SIG-M5 (cell line): Measurements from ENCODE around the gene CEP128.

Experiments
- DNase-seq: peaks from one replicate; lab custom pipeline; 2025; lab: John Stamatoyannopoulos, UW

CEP128 gene

DNA sequence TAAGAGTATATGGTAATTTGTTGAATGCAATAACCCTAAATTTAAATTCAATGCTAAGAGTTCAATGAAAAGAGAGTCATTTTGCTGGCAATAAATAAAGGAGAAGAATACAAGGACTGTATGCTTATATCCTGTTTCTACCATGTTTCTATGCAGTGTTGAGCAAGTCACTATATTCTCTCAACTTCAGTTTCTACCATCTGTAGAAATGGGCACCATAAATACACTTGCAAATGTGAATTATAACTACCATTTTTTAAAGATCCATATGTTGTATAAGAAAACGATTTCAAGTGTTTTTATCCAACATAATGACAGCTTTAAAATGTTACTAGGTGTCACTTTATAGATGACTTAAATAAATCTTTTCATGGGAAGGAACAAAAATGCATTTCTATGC is 170.3 kb downstream of the CEP128 start:
- DNase-seq = no peak

DNA sequence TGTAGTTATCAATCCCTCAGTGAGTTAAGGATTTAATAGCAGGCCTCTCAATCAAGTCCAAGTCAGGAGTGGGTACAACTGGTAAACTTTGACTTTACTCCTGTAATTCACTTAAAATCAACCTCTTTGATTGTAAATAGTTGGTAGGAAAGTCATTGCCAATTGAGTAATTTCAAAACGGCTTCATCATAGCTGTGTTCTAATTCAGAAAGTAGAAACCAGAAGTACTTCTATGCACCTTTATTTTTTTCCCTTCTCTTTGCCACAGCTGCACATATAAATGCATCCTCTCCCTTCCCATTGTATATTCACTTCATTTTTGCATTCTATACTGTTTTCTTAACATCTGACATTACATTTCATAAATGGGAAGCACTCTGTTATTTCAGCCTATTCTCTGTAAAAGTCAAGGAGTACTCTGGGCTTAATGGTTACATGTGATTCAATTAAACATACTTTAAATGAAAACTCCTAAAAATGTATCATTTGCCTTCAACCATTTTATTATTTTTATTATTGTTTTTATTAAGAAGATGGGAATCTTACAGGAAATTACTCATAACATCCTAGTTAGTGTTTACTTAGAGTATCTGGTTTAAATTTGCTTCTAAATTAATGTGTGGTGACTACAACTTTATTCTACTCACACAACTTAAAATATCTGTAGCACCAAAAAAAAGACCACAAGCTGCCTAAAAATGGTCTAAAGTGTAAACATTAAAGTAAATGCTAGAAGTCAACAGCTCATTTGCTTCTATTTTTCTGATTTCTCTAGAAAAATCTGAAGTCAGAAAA is 171.2 kb downstream of the CEP128 start:
- no peak for DNase-seq

DNA sequence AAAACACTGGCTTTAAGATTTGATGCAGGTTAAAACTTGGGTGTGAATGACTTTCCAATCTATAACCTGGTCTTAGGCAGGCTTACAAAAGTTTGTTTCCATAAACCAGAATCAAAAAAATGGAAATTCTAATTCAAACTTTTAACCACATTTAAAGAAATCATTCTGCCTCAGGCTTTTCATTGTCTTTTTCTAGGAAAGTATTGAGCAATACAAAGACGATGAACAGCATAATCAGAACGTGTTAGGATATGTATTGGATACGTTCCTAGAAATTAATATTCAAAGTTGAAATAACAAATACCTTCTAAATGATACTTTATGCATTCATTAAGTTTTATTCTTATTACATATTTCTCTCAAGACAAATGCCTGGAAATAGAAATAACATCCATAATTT is 172.9 kb downstream of the CEP128 start:
- no peak for DNase-seq

DNA sequence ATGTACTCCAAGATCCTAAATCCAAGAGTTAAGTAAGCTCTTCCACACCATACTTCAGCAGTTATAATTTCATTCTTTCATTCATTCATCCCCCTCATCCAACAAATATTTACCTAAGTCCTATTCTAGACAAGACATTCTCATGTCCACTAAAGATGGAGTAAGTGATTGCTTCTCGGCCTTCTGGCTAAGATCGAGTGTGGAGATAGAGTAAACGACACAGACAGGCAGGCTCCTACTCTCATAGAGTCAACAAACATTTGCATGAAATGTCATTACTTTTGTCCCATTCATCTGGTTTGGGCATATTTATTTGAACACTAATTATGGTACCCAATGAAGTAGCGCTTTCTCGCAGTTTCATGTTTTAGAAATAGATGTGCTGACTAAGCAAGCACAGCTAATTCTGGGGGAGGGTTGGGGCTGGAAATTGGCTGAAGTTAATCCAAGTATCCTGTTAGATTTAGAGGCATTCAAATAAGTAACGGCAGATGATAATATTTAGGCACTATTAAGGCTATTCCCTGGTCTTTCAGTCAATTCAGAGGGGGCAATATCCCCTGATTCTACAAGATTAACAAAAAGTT is 176.5 kb downstream of the CEP128 start:
- DNase-seq = no peak

DNA sequence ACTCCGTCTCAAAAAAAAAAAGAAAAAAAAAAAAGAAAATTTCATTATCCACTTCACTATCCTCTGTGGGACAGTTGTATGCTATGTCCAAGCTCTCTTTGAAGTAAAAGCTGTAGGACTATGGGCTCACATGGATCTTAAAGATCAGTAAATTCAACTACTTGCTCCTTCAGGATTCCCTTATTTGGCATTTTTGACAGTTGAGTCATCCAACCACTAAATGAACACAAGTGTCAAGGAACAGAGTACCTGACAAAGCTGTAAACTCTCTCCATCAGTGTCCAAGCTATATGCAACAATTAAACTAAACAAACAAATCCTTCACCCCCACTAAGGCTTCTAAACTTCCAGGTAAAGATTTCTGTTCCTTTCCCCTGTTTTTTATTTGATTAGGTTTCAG is 177.0 kb downstream of the CEP128 start:
- DNase-seq = no peak

DNA sequence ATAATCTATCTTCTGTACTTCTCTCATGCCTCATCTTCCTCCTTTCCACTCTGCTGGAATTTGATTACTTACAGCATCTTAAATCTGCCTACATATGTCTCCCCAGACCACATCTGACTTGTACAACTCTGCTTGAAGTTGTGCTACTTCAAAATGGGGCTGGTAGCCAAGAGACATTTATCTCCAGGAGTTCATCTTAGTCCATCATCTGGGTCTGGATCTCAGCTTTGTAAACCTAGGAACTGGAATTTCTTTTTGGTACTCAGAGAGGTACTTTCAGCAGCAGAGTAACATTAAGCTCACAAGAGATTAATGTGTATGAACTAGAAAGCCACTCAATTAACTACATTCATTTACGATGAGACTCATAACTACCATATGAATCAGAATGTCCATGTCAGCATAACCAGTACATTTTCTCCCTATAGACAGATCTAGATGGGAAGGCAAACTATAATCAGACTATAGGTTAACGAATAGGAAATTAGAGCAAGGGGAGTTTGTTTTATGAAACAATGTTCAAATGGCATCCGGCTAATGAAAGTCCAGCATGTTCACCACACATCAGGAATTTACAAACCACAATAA is 178.8 kb downstream of the CEP128 start:
- DNase-seq = no peak

DNA sequence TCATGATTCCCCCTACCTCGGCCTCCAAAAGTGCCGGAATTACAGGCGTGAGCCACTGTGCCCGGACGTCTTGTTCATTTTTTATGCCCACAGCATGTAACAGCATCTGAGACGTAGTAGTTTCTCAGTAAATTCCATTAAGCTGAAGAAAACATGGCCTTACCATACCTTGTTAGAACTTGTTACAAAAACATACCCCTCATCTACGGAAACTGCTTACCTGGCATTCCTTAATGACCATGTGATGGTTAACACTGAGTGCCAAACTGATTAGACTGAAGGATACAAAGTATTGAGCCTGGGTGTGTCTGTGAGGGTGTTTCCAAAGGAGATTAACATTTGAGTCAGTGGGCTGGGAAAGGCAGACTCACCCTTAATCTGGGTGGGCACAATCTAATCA is 186.8 kb downstream of the CEP128 start:
- DNase-seq = no peak

DNA sequence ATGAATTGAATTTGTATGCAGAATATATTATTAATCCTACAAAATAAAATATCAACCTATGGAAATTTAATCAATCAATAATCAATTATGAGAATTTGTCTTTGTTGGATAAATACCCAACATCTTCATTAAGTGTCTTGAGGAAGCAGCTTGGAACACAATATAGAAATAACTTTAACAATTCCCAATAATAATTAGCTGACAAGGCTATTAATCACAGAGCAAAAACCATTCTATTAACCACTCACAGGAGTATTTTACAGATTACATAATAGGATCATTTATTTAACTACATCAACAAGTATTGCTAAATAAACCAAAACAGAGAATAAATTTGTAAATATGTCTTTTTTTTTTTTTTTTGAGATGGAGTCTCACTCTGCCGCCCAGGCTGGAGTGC is 190.3 kb downstream of the CEP128 start:
- no peak for DNase-seq

DNA sequence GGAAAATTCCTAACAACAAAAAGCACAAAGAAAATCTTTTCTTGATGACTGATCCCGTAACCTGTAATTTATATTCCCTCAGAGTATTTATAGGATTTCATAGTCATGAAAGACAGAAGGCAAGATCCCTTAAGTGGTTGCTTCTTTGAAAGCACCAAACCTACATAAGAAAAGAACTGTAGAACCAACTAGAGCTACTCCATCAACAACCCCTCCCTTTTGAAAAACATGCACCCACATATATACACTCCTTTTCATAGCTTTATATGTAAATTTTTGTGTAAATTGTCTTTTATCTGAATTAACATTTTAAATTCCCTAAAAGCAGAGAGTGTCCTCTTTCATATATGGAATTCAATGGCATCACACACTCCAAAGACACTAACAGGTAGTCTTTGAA is 215.3 kb downstream of the CEP128 start:
- DNase-seq = no peak

DNA sequence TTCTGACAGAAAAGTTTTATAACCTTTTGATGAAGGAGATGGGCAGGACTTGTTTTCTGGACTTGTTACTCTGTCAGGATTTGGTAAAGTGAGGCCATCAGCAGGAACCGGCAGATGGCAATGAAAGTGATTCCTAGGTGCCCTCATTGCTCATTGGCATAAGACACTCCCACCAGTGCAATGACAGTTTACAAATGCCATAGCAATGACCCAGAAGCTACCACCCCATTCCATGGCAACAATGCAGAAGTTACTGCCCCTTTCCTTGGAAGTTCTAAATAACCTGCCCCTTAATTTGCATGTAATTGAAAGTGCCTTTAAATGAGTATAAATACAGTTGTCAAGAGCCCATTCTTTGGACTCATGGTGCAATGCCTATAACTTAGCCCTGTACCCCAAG is 222.6 kb downstream of the CEP128 start:
- no peak for DNase-seq

DNA sequence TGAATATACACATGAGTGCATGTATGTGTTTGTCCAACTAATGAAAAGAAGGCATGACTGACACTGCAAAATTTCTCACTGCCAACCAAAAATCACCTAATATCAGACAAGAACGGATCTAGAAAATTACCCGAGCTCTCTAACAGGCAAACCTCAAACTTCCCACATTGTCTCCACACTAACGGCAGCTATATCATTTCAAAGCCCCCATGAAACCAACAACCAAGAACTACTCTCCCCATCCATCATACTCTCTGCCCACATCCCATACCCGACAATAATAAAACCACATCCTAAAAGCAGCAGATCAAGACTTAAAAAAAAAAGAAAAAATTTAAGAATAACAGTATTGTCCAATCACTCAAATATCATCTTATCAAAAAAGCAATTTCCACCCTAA is 227.1 kb downstream of the CEP128 start:
- DNase-seq = no peak

DNA sequence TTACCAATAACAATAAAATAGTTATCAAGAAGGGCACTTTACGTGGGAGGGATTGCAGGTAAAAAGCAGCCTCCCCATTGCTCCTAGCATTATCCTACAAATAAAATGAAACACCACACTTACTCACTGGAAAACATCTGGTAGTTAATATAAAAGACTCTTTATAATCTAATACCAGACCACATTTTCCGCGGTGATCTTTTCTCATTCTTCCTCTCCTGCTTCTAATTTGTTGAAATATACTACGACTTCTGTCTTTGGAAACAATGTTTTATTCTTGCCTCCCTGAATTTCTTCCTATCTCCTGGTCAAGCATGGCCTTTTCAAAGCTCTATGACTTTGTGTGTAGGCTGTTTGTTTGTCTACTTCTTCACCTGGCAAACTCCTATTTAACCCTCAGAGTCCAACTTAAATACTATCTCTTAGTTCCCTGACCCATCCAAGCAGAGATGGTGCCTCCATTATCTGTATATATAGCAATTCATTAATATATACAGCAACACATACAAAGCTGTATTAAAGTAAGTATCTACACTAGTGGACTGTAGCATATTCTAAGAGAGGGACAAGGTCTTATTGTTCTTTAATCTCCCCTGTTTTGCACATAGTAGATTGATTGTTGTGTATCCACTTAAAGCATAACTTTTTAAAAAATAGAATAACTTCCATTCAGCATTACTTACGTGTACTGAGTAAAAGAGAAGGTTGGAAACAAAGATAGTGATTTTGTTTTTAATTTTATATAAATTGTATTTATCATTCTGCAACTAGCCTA is 228.3 kb downstream of the CEP128 start:
- no peak for DNase-seq

DNA sequence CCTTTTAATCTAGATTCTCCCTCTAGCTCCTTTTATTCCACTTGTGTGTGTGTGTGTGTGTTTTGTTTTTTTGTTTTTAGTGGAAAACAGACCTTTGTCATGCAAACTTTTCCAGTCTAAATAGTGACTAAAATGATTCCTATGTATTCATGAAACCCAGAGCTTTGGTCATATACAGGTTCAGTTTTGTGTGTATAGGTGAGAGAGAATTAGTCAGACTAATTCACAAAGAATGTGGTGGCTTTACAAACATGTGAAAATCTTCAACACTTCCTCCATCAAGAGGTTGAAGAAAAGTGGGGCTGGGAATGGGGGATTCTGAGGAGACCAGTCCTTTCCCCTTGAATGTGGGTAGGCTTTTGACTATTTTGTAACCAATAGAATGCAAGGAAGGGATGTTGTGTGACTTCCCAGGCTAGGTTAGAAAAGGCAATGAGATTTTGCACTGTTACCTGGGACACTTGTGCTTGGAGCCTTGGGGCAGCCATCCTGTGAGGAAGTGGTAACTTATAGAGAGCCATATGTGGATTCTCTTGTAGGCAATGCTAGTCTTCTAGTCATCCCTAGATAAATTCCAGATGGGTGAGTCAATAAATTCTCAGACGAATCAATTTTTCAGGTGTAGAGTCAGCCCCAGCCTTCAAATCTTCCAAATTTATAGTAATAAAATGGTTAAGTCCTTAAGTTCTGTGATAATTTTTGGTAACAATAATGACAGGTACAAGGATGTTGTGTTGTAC is 236.1 kb downstream of the CEP128 start:
- DNase-seq = no peak

DNA sequence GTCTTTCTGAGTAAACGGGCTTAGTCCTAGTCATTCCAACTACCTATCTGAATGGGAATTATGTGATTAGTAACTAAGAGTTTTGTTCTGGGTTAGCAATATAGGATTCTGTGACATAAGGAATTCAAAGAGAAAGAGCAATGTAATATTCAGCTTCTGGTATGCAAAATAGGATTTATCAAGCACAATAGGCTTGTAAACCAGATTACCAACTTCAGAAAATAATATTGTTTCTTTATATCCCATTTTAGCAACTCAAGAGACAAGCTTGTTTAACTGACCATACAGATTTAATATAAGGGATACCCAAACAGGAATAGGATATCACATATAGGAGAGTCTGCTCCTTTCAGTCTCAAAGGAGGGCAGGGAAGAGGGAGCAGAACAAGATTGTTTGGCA is 240.9 kb downstream of the CEP128 start:
- DNase-seq = no peak

DNA sequence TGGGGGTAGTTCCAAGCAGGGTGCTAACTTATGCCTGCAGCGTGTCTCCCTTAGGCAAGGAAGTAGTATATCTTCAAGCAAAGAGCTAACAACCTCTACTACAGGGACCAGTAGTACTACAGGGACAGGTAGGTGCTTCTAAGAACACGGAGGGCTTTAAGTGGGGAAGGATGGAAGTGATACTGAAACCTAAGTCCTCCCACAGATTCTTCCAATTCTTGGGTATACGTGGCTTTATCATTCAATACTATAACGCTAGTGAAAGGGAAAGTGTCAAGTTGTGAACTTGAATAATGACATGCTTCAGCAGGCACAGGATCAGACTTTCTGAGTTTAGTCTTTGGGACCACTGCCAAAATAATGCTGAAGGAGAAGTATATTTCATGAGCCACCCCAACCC is 241.7 kb downstream of the CEP128 start:
- DNase-seq = no peak

DNA sequence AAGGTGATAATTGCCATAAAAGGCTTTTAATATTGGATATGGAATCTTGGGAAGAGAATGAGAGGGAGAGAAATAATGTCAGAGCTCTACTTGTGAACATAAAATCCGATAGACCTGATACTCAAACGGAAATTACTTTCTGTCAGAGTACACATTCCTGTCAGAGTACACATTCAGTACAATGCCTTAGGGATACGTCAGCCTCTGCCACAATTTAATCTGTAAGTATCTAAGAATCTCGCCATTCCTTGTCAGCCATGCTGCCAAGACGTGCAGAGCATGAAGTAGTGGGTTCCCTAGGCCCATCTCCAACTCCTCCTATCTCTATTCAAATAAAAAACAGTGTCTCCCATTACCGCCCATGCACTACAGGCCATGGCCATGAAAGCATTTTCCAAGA is 242.6 kb downstream of the CEP128 start:
- DNase-seq = no peak

DNA sequence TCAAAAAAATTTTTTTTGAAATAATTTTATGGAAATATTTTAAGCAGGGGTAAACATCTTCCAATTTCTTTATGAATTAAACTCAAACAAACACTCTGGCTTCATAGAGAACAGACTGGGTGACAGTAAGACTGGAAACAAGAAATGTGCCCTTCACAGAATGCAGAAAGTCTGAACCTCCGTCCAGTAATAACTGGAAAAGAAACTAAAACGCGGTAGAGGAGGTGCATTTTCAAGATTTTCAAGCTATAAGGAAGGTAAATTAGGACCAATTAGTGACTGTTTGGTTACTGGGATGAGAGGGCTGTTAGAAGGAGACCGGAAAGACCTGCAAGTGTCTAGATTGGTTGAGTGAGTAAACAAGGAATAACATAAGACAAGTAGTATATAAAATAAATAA is 245.7 kb downstream of the CEP128 start:
- no peak for DNase-seq

DNA sequence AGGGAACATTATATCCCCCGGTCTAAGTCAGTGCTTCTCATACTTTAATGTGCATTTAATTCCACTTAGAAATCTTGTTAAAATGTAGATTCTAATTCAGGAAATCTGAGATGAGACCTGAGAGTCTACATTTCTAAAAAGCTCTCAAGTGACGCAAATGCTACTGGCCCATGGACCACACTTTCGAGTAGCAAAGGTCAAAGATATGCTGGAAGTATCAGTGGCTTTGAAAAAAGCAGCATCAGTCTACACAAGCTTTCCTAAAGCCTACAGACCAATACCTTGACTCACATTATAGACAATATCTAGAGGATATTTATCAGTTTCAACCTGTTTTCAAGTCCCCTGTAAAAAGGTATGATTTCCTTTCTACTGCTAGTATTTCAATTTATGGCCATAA is 248.6 kb downstream of the CEP128 start:
- DNase-seq = no peak

DNA sequence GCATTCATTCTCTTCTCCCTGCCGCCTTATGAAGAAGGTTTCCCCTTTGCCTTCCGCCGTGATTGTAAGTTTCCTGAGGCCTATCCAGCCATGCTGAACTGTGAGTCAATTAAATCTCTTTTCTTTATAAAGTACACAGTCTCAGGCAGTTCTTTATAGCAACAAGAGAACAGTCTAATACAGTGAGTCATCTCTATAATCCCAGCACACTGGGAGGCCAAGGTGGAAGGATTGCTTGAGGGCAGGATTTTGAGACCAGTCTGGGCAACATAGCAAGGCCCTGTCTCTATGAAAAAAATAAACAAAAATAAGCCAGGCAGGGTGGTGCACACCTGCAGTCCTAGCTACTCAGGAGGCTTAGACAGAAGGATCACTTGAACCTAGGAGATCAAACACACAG is 259.9 kb downstream of the CEP128 start:
- DNase-seq = no peak

DNA sequence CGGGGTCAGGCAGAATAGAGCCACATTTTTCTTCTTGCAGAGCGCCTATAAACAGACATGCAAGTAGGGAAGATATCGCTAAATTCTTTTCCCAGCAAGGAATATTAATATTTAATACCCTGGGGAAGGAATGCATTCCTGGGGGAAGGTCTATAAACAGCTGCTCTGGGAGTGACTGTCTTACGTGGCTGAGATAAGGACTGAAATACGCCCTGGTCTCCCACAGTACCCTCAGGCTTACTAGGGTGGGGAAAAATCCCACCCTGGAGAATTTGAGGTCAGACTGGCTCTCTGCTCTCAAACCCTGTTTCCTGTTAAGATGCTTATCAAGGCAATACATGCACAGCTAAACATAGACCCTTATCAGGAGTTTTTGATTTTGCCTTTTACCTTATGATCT is 262.3 kb downstream of the CEP128 start:
- no peak for DNase-seq

DNA sequence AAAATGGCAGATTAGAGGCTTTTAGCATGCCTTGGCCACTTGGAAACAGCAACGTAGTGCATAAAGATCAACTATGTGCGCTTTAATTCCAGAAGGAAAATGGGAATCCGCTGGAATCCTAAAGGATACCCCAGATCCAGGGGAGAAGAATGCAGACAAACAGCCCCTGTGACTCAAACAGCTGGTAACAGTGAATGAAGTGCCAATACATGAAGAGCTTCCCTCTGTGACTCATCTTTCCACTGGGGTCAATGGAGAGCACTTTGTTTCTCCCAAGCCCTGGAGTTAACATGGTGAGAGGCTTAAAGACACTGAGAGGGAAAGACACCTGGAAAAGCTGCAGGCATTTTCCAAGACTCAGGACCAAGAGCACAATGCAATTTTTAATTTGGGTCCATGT is 263.1 kb downstream of the CEP128 start:
- no peak for DNase-seq

DNA sequence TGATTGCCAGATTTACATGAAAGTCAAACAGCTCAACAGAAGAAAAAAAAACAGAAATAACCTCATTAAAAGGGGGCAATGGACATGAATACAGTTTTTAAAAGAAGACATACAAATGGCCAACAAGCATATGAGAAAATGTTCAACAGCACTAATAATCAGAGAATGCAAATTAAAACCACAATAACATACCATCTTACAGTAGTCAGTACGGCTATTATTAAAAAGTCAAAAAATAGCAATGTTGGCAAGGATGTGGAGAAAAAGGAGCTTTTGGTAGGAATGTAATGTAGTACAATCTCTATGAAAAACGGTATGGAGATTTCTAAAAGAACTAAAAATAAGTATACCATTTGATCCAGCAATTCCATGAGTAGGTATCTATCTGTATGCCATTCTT is 272.1 kb downstream of the CEP128 start:
- DNase-seq = no peak
